ENCODE results near the gene FXYD7. TPM values are rescaled to one million over a fixed set of nuclear protein-coding genes. Genes with fewer than 3 reads are reported as not detected.

Gene FXYD7
- total and polyA plus RNA-seq, 9 donors = 0.30 to 2.8 (median 0.80) TPM; not detected in 2

DNA sequence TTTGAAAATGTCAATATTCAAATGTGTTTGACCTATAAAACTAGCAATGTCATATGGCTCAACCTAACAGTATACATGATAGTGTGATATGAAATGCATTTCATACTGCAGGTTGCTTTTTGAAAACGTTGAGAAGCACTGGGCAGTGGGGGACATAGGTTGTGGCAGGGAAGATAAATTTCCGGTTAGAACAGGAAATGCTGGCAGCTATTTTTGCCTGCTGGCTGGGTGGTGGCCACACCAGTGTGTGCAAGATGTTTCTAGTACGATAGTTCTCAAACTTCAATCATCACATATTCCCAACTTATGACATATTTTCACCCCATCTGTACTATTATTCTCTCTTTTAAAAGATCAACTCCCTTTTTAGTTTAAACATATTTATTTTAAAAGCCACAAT lies 28.7 kb downstream of the FXYD7 start:
- Histone ChIP-seq H3K4me3 (no peak overlapping the region), H3K27ac (no peak overlapping the region), H3K4me1 (ENCODE audit: insufficient read depth) (no peaks in the 10 kb centered on the region), H3K27me3 (no peaks in the 10 kb centered on the region), H3K36me3 (no peaks in the 10 kb centered on the region), H3K9me3 (no peaks in the 10 kb centered on the region)
- TF ChIP-seq CTCF (IDR thresholded peaks at IDR 0.05) = no peak
- no peak for TF ChIP-seq EP300 (IDR thresholded peaks at IDR 0.05)
- no peak for TF ChIP-seq POLR2A (IDR thresholded peaks at IDR 0.05)
- 49 to 75% (median 50%) methylated on average over 3 of the region's 3 CpGs for WGBS, 3 donors
- no peak for DNase-seq
- intact Hi-C loops (cut with DNase I) = no loop called here

DNA sequence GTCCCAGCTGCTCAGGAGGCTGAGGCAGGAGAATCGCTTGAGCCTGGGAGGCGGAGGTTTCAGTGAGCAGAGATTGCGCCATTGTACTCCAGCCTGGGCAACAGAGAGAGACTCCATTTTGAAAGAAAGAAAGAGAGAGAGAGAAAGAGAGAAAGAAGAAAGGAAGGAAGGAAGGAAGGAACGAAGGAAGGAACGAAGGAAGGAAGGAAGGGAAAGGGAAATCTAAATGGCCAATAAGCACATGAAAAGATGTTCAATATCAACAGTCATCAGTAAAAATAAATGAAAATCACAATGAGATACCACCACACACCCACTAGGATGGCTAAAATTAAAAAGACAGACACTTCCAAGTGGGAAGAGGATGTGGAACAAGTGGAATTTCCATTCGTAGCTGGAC lies 31.2 kb downstream of the FXYD7 start:
- no peak overlapping the region for H3K27ac ChIP-seq
- intact Hi-C loops (cut with DNase I) = no loop called here
- TF ChIP-seq CTCF (IDR thresholded peaks at IDR 0.05) (no peak), POLR2A (IDR thresholded peaks at IDR 0.05) (no peak), EP300 (IDR thresholded peaks at IDR 0.05) (no peak)
- no peaks in the 10 kb centered on the region for H3K4me1 ChIP-seq (ENCODE audit: insufficient read depth)
- 87 to 93% (median 87%) methylated on average over 6 of the region's 6 CpGs for WGBS, 3 donors
- no peaks in the 10 kb centered on the region for H3K36me3 ChIP-seq
- no peak overlapping the region for H3K4me3 ChIP-seq
- no peak for DNase-seq
- no peaks in the 10 kb centered on the region for H3K9me3 ChIP-seq
- no peaks in the 10 kb centered on the region for H3K27me3 ChIP-seq

- Histone ChIP-seq H3K4me1 (ENCODE audit: insufficient read depth) (no peaks in the 10 kb centered on the region), H3K27ac (no peak overlapping the region), H3K27me3 (no peaks in the 10 kb centered on the region), H3K9me3 (no peaks in the 10 kb centered on the region), H3K4me3 (no peak overlapping the region), H3K36me3 (no peaks in the 10 kb centered on the region)
- WGBS, 3 donors = 52 to 59% (median 58%) methylated on average over 3 of the region's 3 CpGs
- TF ChIP-seq EP300 (IDR thresholded peaks at IDR 0.05) (no peak), CTCF (IDR thresholded peaks at IDR 0.05) (no peak)
- DNase-seq = no peak
- intact Hi-C loops (cut with DNase I) = no loop called here
These were observed 33.1 kb downstream of the FXYD7 start for GRCh38 chr19:35176181-35176570.

- peaks cover 0 to 5% of the 10 kb centered on the region in 2 donors for H3K9me3 ChIP-seq
- intact Hi-C loops (cut with DNase I) = no loop called here
- H3K27ac ChIP-seq = no peak overlapping the region
- H3K4me1 ChIP-seq (ENCODE audit: insufficient read depth) = no peaks in the 10 kb centered on the region
- TF ChIP-seq EP300 (IDR thresholded peaks at IDR 0.05) (no peak), POLR2A (IDR thresholded peaks at IDR 0.05) (no peak), CTCF (IDR thresholded peaks at IDR 0.05) (no peak)
- H3K27me3 ChIP-seq = no peaks in the 10 kb centered on the region
- H3K4me3 ChIP-seq = no peak overlapping the region
- no peaks in the 10 kb centered on the region for H3K36me3 ChIP-seq
- DNase-seq = no peak
- 70 to 76% (median 71%) methylated on average over 7 of the region's 7 CpGs for WGBS, 3 donors
These were observed 34.6 kb downstream of the FXYD7 start for GRCh38 chr19:35177377-35178274.
